Panc1 (cell line): ENCODE results near the gene TMEFF2.

Source experiments
- TF ChIP-seq, protein P1 (sequence below): fragments of 450-650 bp; IDR thresholded peaks from 2 replicates; pipeline ENCODE4 v1.5.1; 2017; ENCODE audit warnings: mild to moderate bottlenecking
- TF ChIP-seq, protein P2 (sequence below), 2 experiments: IDR thresholded peaks; 2 replicates each; pipeline ENCODE4 v1.6.1; 2011 to 2012; ENCODE audit warnings: low read depth in 2 of 2, control low read depth in 1 of 2, low read length in 1 of 2, mild to moderate bottlenecking in 1 of 2, moderate library complexity in 1 of 2; ENCODE audit not compliant: insufficient read depth in 1 of 2

DNA sequence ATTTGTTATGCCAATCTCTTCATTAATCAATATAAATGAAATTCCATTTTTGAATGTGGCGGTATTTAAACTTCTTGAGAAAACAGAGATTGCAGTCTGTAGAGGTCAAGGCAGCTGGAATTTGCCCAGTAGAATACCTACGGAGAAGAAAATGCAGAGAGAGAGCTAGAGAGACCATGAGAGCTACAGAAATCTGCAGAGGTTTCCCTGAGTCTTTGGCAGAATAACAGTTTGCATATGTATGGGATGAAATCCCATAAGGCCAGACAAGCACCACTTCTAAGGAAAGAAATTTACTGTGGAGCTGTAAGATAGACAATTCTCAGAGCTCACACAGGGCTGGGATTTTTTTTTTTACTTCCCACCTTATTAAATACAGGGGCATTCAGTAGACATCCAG is 23.6 kb upstream of the TMEFF2 start:
- TF ChIP-seq, protein P1, sequence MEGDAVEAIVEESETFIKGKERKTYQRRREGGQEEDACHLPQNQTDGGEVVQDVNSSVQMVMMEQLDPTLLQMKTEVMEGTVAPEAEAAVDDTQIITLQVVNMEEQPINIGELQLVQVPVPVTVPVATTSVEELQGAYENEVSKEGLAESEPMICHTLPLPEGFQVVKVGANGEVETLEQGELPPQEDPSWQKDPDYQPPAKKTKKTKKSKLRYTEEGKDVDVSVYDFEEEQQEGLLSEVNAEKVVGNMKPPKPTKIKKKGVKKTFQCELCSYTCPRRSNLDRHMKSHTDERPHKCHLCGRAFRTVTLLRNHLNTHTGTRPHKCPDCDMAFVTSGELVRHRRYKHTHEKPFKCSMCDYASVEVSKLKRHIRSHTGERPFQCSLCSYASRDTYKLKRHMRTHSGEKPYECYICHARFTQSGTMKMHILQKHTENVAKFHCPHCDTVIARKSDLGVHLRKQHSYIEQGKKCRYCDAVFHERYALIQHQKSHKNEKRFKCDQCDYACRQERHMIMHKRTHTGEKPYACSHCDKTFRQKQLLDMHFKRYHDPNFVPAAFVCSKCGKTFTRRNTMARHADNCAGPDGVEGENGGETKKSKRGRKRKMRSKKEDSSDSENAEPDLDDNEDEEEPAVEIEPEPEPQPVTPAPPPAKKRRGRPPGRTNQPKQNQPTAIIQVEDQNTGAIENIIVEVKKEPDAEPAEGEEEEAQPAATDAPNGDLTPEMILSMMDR, result no peak
- TF ChIP-seq, protein P2, sequence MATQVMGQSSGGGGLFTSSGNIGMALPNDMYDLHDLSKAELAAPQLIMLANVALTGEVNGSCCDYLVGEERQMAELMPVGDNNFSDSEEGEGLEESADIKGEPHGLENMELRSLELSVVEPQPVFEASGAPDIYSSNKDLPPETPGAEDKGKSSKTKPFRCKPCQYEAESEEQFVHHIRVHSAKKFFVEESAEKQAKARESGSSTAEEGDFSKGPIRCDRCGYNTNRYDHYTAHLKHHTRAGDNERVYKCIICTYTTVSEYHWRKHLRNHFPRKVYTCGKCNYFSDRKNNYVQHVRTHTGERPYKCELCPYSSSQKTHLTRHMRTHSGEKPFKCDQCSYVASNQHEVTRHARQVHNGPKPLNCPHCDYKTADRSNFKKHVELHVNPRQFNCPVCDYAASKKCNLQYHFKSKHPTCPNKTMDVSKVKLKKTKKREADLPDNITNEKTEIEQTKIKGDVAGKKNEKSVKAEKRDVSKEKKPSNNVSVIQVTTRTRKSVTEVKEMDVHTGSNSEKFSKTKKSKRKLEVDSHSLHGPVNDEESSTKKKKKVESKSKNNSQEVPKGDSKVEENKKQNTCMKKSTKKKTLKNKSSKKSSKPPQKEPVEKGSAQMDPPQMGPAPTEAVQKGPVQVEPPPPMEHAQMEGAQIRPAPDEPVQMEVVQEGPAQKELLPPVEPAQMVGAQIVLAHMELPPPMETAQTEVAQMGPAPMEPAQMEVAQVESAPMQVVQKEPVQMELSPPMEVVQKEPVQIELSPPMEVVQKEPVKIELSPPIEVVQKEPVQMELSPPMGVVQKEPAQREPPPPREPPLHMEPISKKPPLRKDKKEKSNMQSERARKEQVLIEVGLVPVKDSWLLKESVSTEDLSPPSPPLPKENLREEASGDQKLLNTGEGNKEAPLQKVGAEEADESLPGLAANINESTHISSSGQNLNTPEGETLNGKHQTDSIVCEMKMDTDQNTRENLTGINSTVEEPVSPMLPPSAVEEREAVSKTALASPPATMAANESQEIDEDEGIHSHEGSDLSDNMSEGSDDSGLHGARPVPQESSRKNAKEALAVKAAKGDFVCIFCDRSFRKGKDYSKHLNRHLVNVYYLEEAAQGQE (IDR thresholded peaks at IDR 0.05; ENCODE audit: insufficient read depth in 1 of 2, low read depth in 2 of 2, low read length in 1 of 2), result no peak
